ENCODE results near the gene EHD3.

EHD3 gene

GRCh38 chr2:31233741-31234682, at the start of gene EHD3:
EHD3 (plus strand) TSS chr2:31234152; CDS start chr2:31234622, 470 bp downstream.
- DNase-seq, result peak; percentile 90 to 97

GRCh38 chr2:31187166-31187565, 46.8 kb upstream of the EHD3 start:
- no peak for DNase-seq

GRCh38 chr2:31188131-31188530, 45.8 kb upstream of the EHD3 start:
- DNase-seq, result no peak

GRCh38 chr2:31189141-31189540, 44.8 kb upstream of the EHD3 start:
- DNase-seq, result no peak

GRCh38 chr2:31190188-31190587, 43.8 kb upstream of the EHD3 start:
- DNase-seq, result no peak

GRCh38 chr2:31191931-31192330, 42.0 kb upstream of the EHD3 start:
- DNase-seq, result no peak

- no peak for DNase-seq
Measured at GRCh38 chr2:31192396-31192795, 41.6 kb upstream of the EHD3 start.

GRCh38 chr2:31192851-31193392, 41.0 kb upstream of the EHD3 start:
- DNase-seq, result no peak

- DNase-seq, result no peak
Measured at GRCh38 chr2:31193806-31194205, 40.1 kb upstream of the EHD3 start.

GRCh38 chr2:31196622-31197021, 37.3 kb upstream of the EHD3 start:
- DNase-seq, result no peak

GRCh38 chr2:31197166-31197565, 36.8 kb upstream of the EHD3 start:
- no peak for DNase-seq

GRCh38 chr2:31197669-31198068, 36.3 kb upstream of the EHD3 start:
- no peak for DNase-seq

GRCh38 chr2:31199206-31199605, 34.7 kb upstream of the EHD3 start:
- DNase-seq, result no peak

GRCh38 chr2:31200972-31201371, 33.0 kb upstream of the EHD3 start:
- DNase-seq, result no peak

GRCh38 chr2:31202041-31202440, 31.9 kb upstream of the EHD3 start:
- no peak for DNase-seq

- no peak for DNase-seq
Measured at GRCh38 chr2:31202833-31203232, 31.1 kb upstream of the EHD3 start.

GRCh38 chr2:31203916-31204315, 30.0 kb upstream of the EHD3 start:
- DNase-seq, result no peak

GRCh38 chr2:31204783-31205182, 29.2 kb upstream of the EHD3 start:
- DNase-seq, result no peak

GRCh38 chr2:31205186-31205585, 28.8 kb upstream of the EHD3 start:
- DNase-seq, result no peak

- DNase-seq, result no peak
Measured at GRCh38 chr2:31205613-31206012, 28.3 kb upstream of the EHD3 start.

GRCh38 chr2:31207790-31208189, 26.2 kb upstream of the EHD3 start:
- no peak for DNase-seq

- no peak for DNase-seq
Measured at GRCh38 chr2:31208240-31208639, 25.7 kb upstream of the EHD3 start.

GRCh38 chr2:31212659-31213600, 21.0 kb upstream of the EHD3 start:
- DNase-seq, result no peak

Measured in SW 1271 (cell line).